Measurements from ENCODE around the gene MTSS2. TPM values are rescaled to one million over a fixed set of nuclear protein-coding genes. Genes with fewer than 3 reads are reported as not detected.

Gene MTSS2
- total and polyA plus RNA-seq, 2 of the 8 experiments (the other 6 are each of a cell fraction or from before 2014, with no cell fraction given), result 23.3 to 36.7 TPM

DNA sequence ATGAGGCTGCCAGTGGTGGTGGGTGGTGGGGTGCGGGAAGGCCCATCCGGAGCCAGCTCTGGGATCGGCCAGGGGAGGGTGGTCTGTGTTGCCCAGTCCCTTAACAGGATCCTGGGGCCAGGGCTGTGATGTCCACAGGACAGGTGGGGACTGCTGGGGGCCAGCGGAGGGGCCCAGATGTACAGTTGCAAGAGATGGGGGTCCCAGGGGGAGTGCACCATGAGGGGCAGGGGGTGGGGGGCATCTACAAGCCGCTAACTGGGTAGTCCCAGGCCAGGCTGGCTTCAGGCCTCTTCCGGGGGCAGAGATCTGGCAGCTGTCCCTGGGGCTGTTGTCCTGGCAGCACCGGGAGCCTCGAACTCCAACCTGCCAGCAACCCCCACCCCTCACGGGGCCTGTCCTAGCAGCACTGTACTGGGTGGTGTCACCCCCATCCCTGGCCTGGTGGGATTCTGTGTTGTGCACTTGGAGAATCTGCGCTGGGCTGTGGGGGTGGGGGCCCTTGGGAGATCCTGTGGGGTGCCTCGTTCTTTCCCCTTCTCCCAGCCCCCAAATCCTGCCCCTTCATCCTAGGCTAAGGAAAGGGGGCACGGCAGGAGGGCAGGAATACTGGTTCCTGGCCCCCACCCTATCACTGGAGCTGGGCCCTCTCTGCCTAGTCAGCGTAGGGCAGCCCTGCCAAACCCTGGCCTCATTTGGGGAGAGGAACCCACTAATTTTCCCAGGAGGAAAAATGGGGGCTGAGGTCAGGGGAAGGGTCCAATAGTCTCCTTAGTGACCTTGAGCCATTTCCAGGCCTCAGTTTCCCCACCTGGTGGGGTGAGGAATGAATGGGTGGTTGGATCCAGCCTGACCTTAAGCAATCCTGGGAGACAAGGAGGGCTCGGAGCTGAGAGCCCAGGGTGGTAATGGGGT lies 1.4 kb downstream of the MTSS2 start:
- H3K56ac ChIP-seq (replicated peaks; ENCODE audit: insufficient read length, low read depth, low read length), result no peak overlapping the region
- no peak overlapping the region for H2BK5ac ChIP-seq (ENCODE audit: low read depth, low read length)
- peak overlapping the region; percentile 71 for H3K18ac ChIP-seq (ENCODE audit: extremely low read depth, low read length)
- H3K27me3 ChIP-seq (replicated peaks in 1 of 4; ENCODE audit: control insufficient read depth in 3 of 4, extremely low read depth in 1 of 4, insufficient read depth in 3 of 4, low read length in 3 of 4), result peaks cover 0 to 8% (median 3%) of the 10 kb centered on the region in 4 experiments; a peak in 4 of 7 replicates
- H2BK12ac ChIP-seq (ENCODE audit: low read depth, low read length), result 0 out of 2 replicates have a peak overlapping the region, but pooled peaks have one; percentile 9
- H4K20me1 ChIP-seq (replicated peaks in 1 of 2; ENCODE audit: control insufficient read depth in 1 of 2, insufficient read depth in 2 of 2, low read length in 2 of 2), result peaks cover 8 to 9% of the 10 kb centered on the region in 2 experiments
- FAIRE-seq (no peak), DNase-seq (ENCODE audit: low read depth in 1 of 2, low spot score in 2 of 2) (no peak)
- no peak overlapping the region for H4K91ac ChIP-seq (replicated peaks; ENCODE audit: insufficient read length, low read length)
- no peaks in the 10 kb centered on the region for H3K36me3 ChIP-seq (ENCODE audit: control insufficient read depth in 2 of 4, insufficient read depth in 4 of 4, low read length in 3 of 4)
- no peaks in the 10 kb centered on the region for H3K9me3 ChIP-seq (ENCODE audit: insufficient read depth in 2 of 2, low read depth in 1 of 2, low read length in 1 of 2)
- WGBS, 2 experiments (ENCODE audit: extremely low coverage in 1 of 2, insufficient coverage in 1 of 2, insufficient read length in 1 of 2, insufficient replicate concordance in 2 of 2, low coverage in 1 of 2, low lambda C conversion rate in 2 of 2, missing lambda C conversion rate in 1 of 2), result 82% methylated on average over 13 of the region's 14 CpGs; no CpG with 5 or more reads in 1 of the 2 experiments
- H2AK5ac ChIP-seq (ENCODE audit: low read depth, low read length), result no peak overlapping the region; the same call in 1 of the 2 replicates
- POLR2A ChIA-PET (ENCODE audit: partially characterized antibody), result interaction anchor here (0.6 kb wide), 1 partner anchor 110 kb away, joined by 3 read pairs; no protein-coding TSS in a partner anchor
- no peak overlapping the region for H3K27ac ChIP-seq (ENCODE audit: low read depth, low read length)
- peaks cover 3% of the 10 kb centered on the region; the same call in 1 of the 2 replicates for H3K79me1 ChIP-seq (ENCODE audit: low read depth, low read length)
- no peak overlapping the region for H2BK120ac ChIP-seq (replicated peaks; ENCODE audit: low read depth, low read length)
- H3K23ac ChIP-seq (ENCODE audit: insufficient read length), result no peak overlapping the region
- H4K8ac ChIP-seq (ENCODE audit: extremely low read depth, insufficient read depth, low read length), result no peak overlapping the region; the same call in 1 of the 2 replicates
- no peak overlapping the region for H4K5ac ChIP-seq (ENCODE audit: insufficient read length, low read depth, low read length)
- H3K14ac ChIP-seq (ENCODE audit: insufficient read length), result no peak overlapping the region
- H2BK15ac ChIP-seq (ENCODE audit: low read length), result no peak overlapping the region
- peak overlapping the region; percentile 49 to 81 (median 65); a peak in 7 of 8 replicates for H3K4me3 ChIP-seq (ENCODE audit: extremely low read depth in 1 of 4, insufficient read depth in 2 of 4, low read depth in 3 of 4, low read length in 4 of 4)
- H3K4me1 ChIP-seq (replicated peaks in 1 of 4; ENCODE audit: control insufficient read depth in 3 of 4, insufficient read depth in 4 of 4, low read length in 3 of 4), result peaks cover 0 to 30% (median 15%) of the 10 kb centered on the region in 4 experiments; a peak in 6 of 7 replicates
- no peaks in the 10 kb centered on the region; a peak in 1 of 4 replicates for H3K79me2 ChIP-seq (ENCODE audit: control insufficient read depth in 1 of 2, insufficient read depth in 2 of 2, low read length in 2 of 2)
- TF ChIP-seq TBP (IDR thresholded peaks at IDR 0.05; ENCODE audit: low read depth, low read length), result no peak
- no peak for TF ChIP-seq CHD1 (IDR thresholded peaks at IDR 0.05; ENCODE audit: low read depth, low read length)
- no peak for TF ChIP-seq EZH2 (IDR thresholded peaks at IDR 0.05; ENCODE audit: low read depth, low read length, severe bottlenecking)
- no peak for TF ChIP-seq POLR2A (IDR thresholded peaks at IDR 0.05; ENCODE audit: control extremely low read depth in 1 of 2, low read depth in 2 of 2, low read length in 2 of 2)
- TF ChIP-seq SP1 (IDR thresholded peaks at IDR 0.05; ENCODE audit: low read depth, low read length), result no peak
- TF ChIP-seq, protein P1, sequence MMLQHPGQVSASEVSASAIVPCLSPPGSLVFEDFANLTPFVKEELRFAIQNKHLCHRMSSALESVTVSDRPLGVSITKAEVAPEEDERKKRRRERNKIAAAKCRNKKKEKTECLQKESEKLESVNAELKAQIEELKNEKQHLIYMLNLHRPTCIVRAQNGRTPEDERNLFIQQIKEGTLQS (IDR thresholded peaks at IDR 0.05; ENCODE audit: insufficient read depth, low read depth, low read length), result no peak
- no peak for TF ChIP-seq CBX5 (IDR thresholded peaks at IDR 0.05; ENCODE audit: low read depth, low read length)
- TF ChIP-seq GABPA (IDR thresholded peaks at IDR 0.05; ENCODE audit: borderline replicate concordance, insufficient read depth, low read length), result no peak
- no peak overlapping the region for H2BK20ac ChIP-seq (ENCODE audit: low read length)
- no peak overlapping the region for H3K9ac ChIP-seq (replicated peaks in 1 of 4; ENCODE audit: extremely low read depth in 1 of 4, low read depth in 3 of 4, low read length in 3 of 4)
- CTCF ChIA-PET (ENCODE audit: partially characterized antibody), result interaction anchor here (0.8 to 7.2 kb wide), 6 partner anchors 30 to 104 kb away, joined by 3 to 148 read pairs (median 4); no protein-coding TSS in a partner anchor
- H3K23me2 ChIP-seq (ENCODE audit: low read depth, low read length), result peaks cover 6% of the 10 kb centered on the region; the same call in 1 of the 2 replicates
- peak overlapping the region; percentile 29 for H3K4ac ChIP-seq (replicated peaks; ENCODE audit: insufficient read length, low read depth, low read length)
- peak overlapping the region; percentile 67 to 95 for H3K4me2 ChIP-seq (ENCODE audit: insufficient read depth in 1 of 2, low read depth in 2 of 2, low read length in 2 of 2)
- no peak overlapping the region for H2AFZ ChIP-seq (ENCODE audit: low read length)

Measured in H1 (cell line).